Thyroid gland (tissue), 4 donors: ENCODE measurements around the gene ZSWIM7. TPM values are rescaled to one million over a fixed set of nuclear protein-coding genes. Genes with fewer than 3 reads are reported as not detected.

Experiments used
- DNase-seq, 2 donors: peaks; one replicate each; pipeline ENCODE4 v3.0.0-alpha.2; 2019
- H3K27ac ChIP-seq, 3 donors: fragments of 200-600 bp; sonication (generic); 1 replicate in 2 of 3; 2 replicates in 1 of 3; pipeline ENCODE4 v1.5.1; 2016 to 2019; ENCODE audit warnings: mild to moderate bottlenecking in 1 of 3, moderate library complexity in 1 of 3
- H3K27me3 ChIP-seq: fragments of 200-600 bp; sonication (generic); one replicate; pipeline ENCODE4 v1.5.1; 2019
- H3K36me3 ChIP-seq, 2 donors: fragments of 200-600 bp; sonication (generic); one replicate each; pipeline ENCODE4 v1.5.1; 2016 to 2019
- H3K4me1 ChIP-seq, 2 donors: fragments of 200-600 bp; sonication (generic); one replicate each; pipeline ENCODE4 v1.5.1; 2017 to 2019
- H3K4me3 ChIP-seq, 3 donors: fragments of 200-600 bp; sonication (generic); replicated peaks in 1 of 3; 1 replicate in 2 of 3; 2 replicates in 1 of 3; pipeline ENCODE4 v1.5.1; 2016; ENCODE audit warnings: mild to moderate bottlenecking in 1 of 3
- H3K9me3 ChIP-seq: fragments of 200-600 bp; sonication (generic); one replicate; pipeline ENCODE4 v1.5.1; 2017
- CTCF ChIP-seq, 6 experiments: fragments of 200-600 bp in 3 of 6; fragments of 450-650 bp in 3 of 6; sonication (generic) in 3 of 6; IDR thresholded peaks; one replicate each; pipeline ENCODE4 v1.5.1; 2016 to 2019; ENCODE audit warnings: antibody characterized with exemption in 6 of 6, mild to moderate bottlenecking in 2 of 6, inconsistent platforms in 1 of 6, moderate library complexity in 1 of 6
- POLR2A ChIP-seq, 2 donors: fragments of 450-650 bp; IDR thresholded peaks; one replicate each; pipeline ENCODE4 v1.6.1; 2017; ENCODE audit warnings: antibody characterized with exemption in 2 of 2, mild to moderate bottlenecking in 2 of 2, moderate library complexity in 1 of 2
- WGBS, 2 donors: methylation state at CpG; one replicate each; pipeline ENCODE4 v1.1.5; 2017; 5-methylcytosine and 5-hydroxymethylcytosine counted together
- intact Hi-C: fragments of 100-400 bp; cut with DNase I; formaldehyde crosslinking; loops from one replicate; pipeline ENCODE4 v1.15.1; 2023
- total RNA-seq, 4 donors: library from RNA; depleted of rRNA; stranded (reverse); fragments of >200 nt; gene quantifications; one replicate each; pipeline ENCODE4 v1.2.3, GENCODE V29; 2016

Gene ZSWIM7
- total RNA-seq, 4 donors from 2014 or later: 10.5 to 22.3 (median 13.5) TPM

- Histone ChIP-seq H3K4me1 (peaks cover 0 to 3% of the 10 kb centered on the region in 2 donors), H3K4me3 (no peak overlapping the region), H3K36me3 (no peaks in the 10 kb centered on the region), H3K9me3 (no peaks in the 10 kb centered on the region), H3K27me3 (no peaks in the 10 kb centered on the region), H3K27ac (peak overlapping the region in 1 of 3 donors; percentile 17)
- intact Hi-C loops: no loop called here
- DNase-seq: no peak
- 75 to 78% methylated on average over 13 of the region's 13 CpGs for WGBS, 2 donors
- TF ChIP-seq CTCF (IDR thresholded peaks at IDR 0.05): no peak
- TF ChIP-seq POLR2A (IDR thresholded peaks at IDR 0.05): no peak
Measured at GRCh38 chr17:15966183-15966878, 33.2 kb downstream of the ZSWIM7 start.

GRCh38 chr17:15965528-15965927, 34.0 kb downstream of the ZSWIM7 start:
- Histone ChIP-seq H3K4me1 (peaks cover 0 to 3% of the 10 kb centered on the region in 2 donors), H3K4me3 (no peak overlapping the region), H3K27ac (no peak overlapping the region), H3K9me3 (no peaks in the 10 kb centered on the region), H3K36me3 (no peaks in the 10 kb centered on the region), H3K27me3 (no peaks in the 10 kb centered on the region)
- intact Hi-C loops: no loop called here
- no peak for DNase-seq
- 68 to 87% methylated on average over 6 of the region's 6 CpGs for WGBS, 2 donors
- TF ChIP-seq POLR2A (IDR thresholded peaks at IDR 0.05) (no peak), CTCF (IDR thresholded peaks at IDR 0.05) (no peak)

- Histone ChIP-seq H3K9me3 (no peaks in the 10 kb centered on the region), H3K27ac (no peak overlapping the region), H3K36me3 (no peaks in the 10 kb centered on the region), H3K27me3 (no peaks in the 10 kb centered on the region), H3K4me3 (no peak overlapping the region), H3K4me1 (peaks cover 0 to 3% of the 10 kb centered on the region in 2 donors)
- 77 to 83% methylated on average over 3 to 4 of the region's 4 CpGs for WGBS, 2 donors
- intact Hi-C loops: no loop called here
- DNase-seq: no peak
- TF ChIP-seq POLR2A (IDR thresholded peaks at IDR 0.05): no peak
- no peak for TF ChIP-seq CTCF (IDR thresholded peaks at IDR 0.05)
Measured at GRCh38 chr17:15963670-15964110, 35.8 kb downstream of the ZSWIM7 start.

GRCh38 chr17:15958484-15958854, 41.0 kb downstream of the ZSWIM7 start:
- Histone ChIP-seq H3K36me3 (no peaks in the 10 kb centered on the region), H3K27ac (no peak overlapping the region), H3K4me1 (no peaks in the 10 kb centered on the region), H3K4me3 (no peak overlapping the region), H3K9me3 (no peaks in the 10 kb centered on the region), H3K27me3 (no peaks in the 10 kb centered on the region)
- no peak for DNase-seq
- WGBS, 2 donors: 90 to 92% methylated on average over 4 of the region's 4 CpGs
- TF ChIP-seq CTCF (IDR thresholded peaks at IDR 0.05): no peak
- TF ChIP-seq POLR2A (IDR thresholded peaks at IDR 0.05): no peak
- intact Hi-C loops: no loop called here

- no peak for DNase-seq
- Histone ChIP-seq H3K4me1 (no peaks in the 10 kb centered on the region), H3K36me3 (no peaks in the 10 kb centered on the region), H3K27me3 (no peaks in the 10 kb centered on the region), H3K9me3 (no peaks in the 10 kb centered on the region), H3K4me3 (no peak overlapping the region), H3K27ac (no peak overlapping the region)
- WGBS, 2 donors: 90 to 92% methylated on average over 18 of the region's 19 CpGs
- TF ChIP-seq CTCF (IDR thresholded peaks at IDR 0.05) (no peak), POLR2A (IDR thresholded peaks at IDR 0.05) (no peak)
- intact Hi-C loops: no loop called here
Measured at GRCh38 chr17:15957608-15958307, 41.7 kb downstream of the ZSWIM7 start.
